Vagina (tissue), 2 donors: ENCODE data around the gene CIITA.
"Not testable (repeated sequence)": the region's sequence is repeated elsewhere in the genome, so short reads cannot be mapped to it uniquely, and the experiment has no call there.

Experiments
- CTCF ChIP-seq, 3 experiments: fragments of 450-650 bp in 2 of 3; fragments of 200-600 bp in 1 of 3; sonication (generic) in 1 of 3; IDR thresholded peaks; one replicate each; pipeline ENCODE4 v1.5.1; 2017 to 2019; ENCODE audit warnings: antibody characterized with exemption in 3 of 3, mild to moderate bottlenecking in 2 of 3, moderate library complexity in 2 of 3
- POLR2A ChIP-seq, 2 donors: fragments of 450-650 bp; IDR thresholded peaks; one replicate each; pipeline ENCODE4 v1.6.1; 2017; ENCODE audit warnings: antibody characterized with exemption in 2 of 2, mild to moderate bottlenecking in 2 of 2, moderate library complexity in 2 of 2
- POLR2AphosphoS5 ChIP-seq, 2 donors: sonication (generic); formaldehyde crosslinking; IDR thresholded peaks; one replicate each; pipeline ENCODE4 v1.9.0; 2017; ENCODE audit warnings: antibody characterized with exemption in 2 of 2, mild to moderate bottlenecking in 2 of 2, low read depth in 1 of 2; ENCODE audit not compliant: insufficient read depth in 1 of 2

GRCh38 chr16:10830240-10830639, 46.8 kb upstream of the CIITA start:
- not testable (repeated sequence) for TF ChIP-seq CTCF (IDR thresholded peaks at IDR 0.05); POLR2A (IDR thresholded peaks at IDR 0.05); POLR2AphosphoS5 (IDR thresholded peaks at IDR 0.05; ENCODE audit: insufficient read depth in 1 of 2, low read depth in 1 of 2)
